ENCODE results near the gene PRUNE2. TPM values are rescaled to one million over a fixed set of nuclear protein-coding genes. Genes with fewer than 3 reads are reported as not detected.
"Not testable (repeated sequence)": the region's sequence is repeated elsewhere in the genome, so short reads cannot be mapped to it uniquely, and the experiment has no call there.

The PRUNE2 gene
- total RNA-seq, 1 donor from 2014 or later, result 63.8 TPM

- no peak for DNase-seq
- H3K27me3 Mint-ChIP-seq (ENCODE audit: unreplicated experiment), result no peaks in the 10 kb centered on the region
- no peaks in the 10 kb centered on the region for H3K9me3 Mint-ChIP-seq (ENCODE audit: unreplicated experiment)
- TF ChIP-seq CTCF (IDR thresholded peaks at IDR 0.05; ENCODE audit: partially characterized antibody, unreplicated experiment), result no peak
- H3K36me3 Mint-ChIP-seq (ENCODE audit: unreplicated experiment), result no peaks in the 10 kb centered on the region
- H3K4me3 Mint-ChIP-seq (ENCODE audit: unreplicated experiment), result no peak overlapping the region
- H3K27ac Mint-ChIP-seq (ENCODE audit: unreplicated experiment), result peak overlapping the region; percentile 44
- no peaks in the 10 kb centered on the region for H3K4me1 Mint-ChIP-seq (ENCODE audit: low read depth, unreplicated experiment)
Measured at GRCh38 chr9:76594764-76595424, 311.0 kb downstream of the PRUNE2 start.

- not testable (repeated sequence) for H3K4me1 Mint-ChIP-seq (ENCODE audit: low read depth, unreplicated experiment); H3K36me3 Mint-ChIP-seq (ENCODE audit: unreplicated experiment); H3K4me3 Mint-ChIP-seq (ENCODE audit: unreplicated experiment); H3K27me3 Mint-ChIP-seq (ENCODE audit: unreplicated experiment); DNase-seq; H3K27ac Mint-ChIP-seq (ENCODE audit: unreplicated experiment); H3K9me3 Mint-ChIP-seq (ENCODE audit: unreplicated experiment)
Measured at GRCh38 chr9:76593961-76594735, 311.8 kb downstream of the PRUNE2 start.

- Mint-ChIP-seq H3K27me3 (ENCODE audit: unreplicated experiment) (no peaks in the 10 kb centered on the region), H3K4me3 (ENCODE audit: unreplicated experiment) (no peak overlapping the region), H3K36me3 (ENCODE audit: unreplicated experiment) (no peaks in the 10 kb centered on the region), H3K9me3 (ENCODE audit: unreplicated experiment) (no peaks in the 10 kb centered on the region), H3K27ac (ENCODE audit: unreplicated experiment) (no peak overlapping the region), H3K4me1 (ENCODE audit: low read depth, unreplicated experiment) (no peaks in the 10 kb centered on the region)
- TF ChIP-seq CTCF (IDR thresholded peaks at IDR 0.05; ENCODE audit: partially characterized antibody, unreplicated experiment), result no peak
- no peak for DNase-seq
Measured at GRCh38 chr9:76592974-76593347, 313.0 kb downstream of the PRUNE2 start.

GRCh38 chr9:76592091-76592973 is 313.6 kb downstream of the PRUNE2 start:
- Mint-ChIP-seq H3K4me1 (ENCODE audit: low read depth, unreplicated experiment) (no peaks in the 10 kb centered on the region), H3K9me3 (ENCODE audit: unreplicated experiment) (no peaks in the 10 kb centered on the region), H3K36me3 (ENCODE audit: unreplicated experiment) (no peaks in the 10 kb centered on the region), H3K4me3 (ENCODE audit: unreplicated experiment) (no peak overlapping the region), H3K27ac (ENCODE audit: unreplicated experiment) (no peak overlapping the region), H3K27me3 (ENCODE audit: unreplicated experiment) (no peaks in the 10 kb centered on the region)
- no peak for DNase-seq
- no peak for TF ChIP-seq CTCF (IDR thresholded peaks at IDR 0.05; ENCODE audit: partially characterized antibody, unreplicated experiment)

GRCh38 chr9:76591256-76591950 is 314.5 kb downstream of the PRUNE2 start:
- no peak for DNase-seq
- TF ChIP-seq CTCF (IDR thresholded peaks at IDR 0.05; ENCODE audit: partially characterized antibody, unreplicated experiment), result no peak
- no peaks in the 10 kb centered on the region for H3K4me1 Mint-ChIP-seq (ENCODE audit: low read depth, unreplicated experiment)
- no peak overlapping the region for H3K4me3 Mint-ChIP-seq (ENCODE audit: unreplicated experiment)
- no peaks in the 10 kb centered on the region for H3K9me3 Mint-ChIP-seq (ENCODE audit: unreplicated experiment)
- no peaks in the 10 kb centered on the region for H3K27me3 Mint-ChIP-seq (ENCODE audit: unreplicated experiment)
- H3K27ac Mint-ChIP-seq (ENCODE audit: unreplicated experiment), result no peak overlapping the region
- H3K36me3 Mint-ChIP-seq (ENCODE audit: unreplicated experiment), result no peaks in the 10 kb centered on the region
